CMK (cell line): Measurements from ENCODE around the gene BTBD16.

Source experiments
- DNase-seq: peaks from one replicate; pipeline ENCODE4 v3.0.0-alpha.2; 2010; ENCODE audit warnings: low read depth

BTBD16 gene

GRCh38 chr10:122271076-122271475 lies at the start of gene BTBD16:
Gene BTBD16 (plus strand): TSS chr10:122271296. CDS start chr10:122275082, 3,786 bp downstream.
- no peak for DNase-seq

GRCh38 chr10:122221958-122222357 lies 49.1 kb upstream of the BTBD16 start:
- DNase-seq: no peak

GRCh38 chr10:122222638-122223037 lies 48.5 kb upstream of the BTBD16 start:
- no peak for DNase-seq

- no peak for DNase-seq
Observed at GRCh38 chr10:122224159-122224558, 46.9 kb upstream of the BTBD16 start.

- no peak for DNase-seq
Observed at GRCh38 chr10:122225330-122225729, 45.8 kb upstream of the BTBD16 start.

GRCh38 chr10:122227754-122228153 lies 43.3 kb upstream of the BTBD16 start:
- no peak for DNase-seq

GRCh38 chr10:122229666-122230065 lies 41.4 kb upstream of the BTBD16 start:
- no peak for DNase-seq

GRCh38 chr10:122230222-122230621 lies 40.9 kb upstream of the BTBD16 start:
- DNase-seq: no peak

GRCh38 chr10:122232769-122233168 lies 38.3 kb upstream of the BTBD16 start:
- no peak for DNase-seq

- DNase-seq: no peak
Observed at GRCh38 chr10:122233857-122234348, 37.2 kb upstream of the BTBD16 start.

GRCh38 chr10:122234416-122234815 lies 36.7 kb upstream of the BTBD16 start:
- DNase-seq: no peak

GRCh38 chr10:122236690-122237306 lies 34.3 kb upstream of the BTBD16 start:
- no peak for DNase-seq

- no peak for DNase-seq
Observed at GRCh38 chr10:122237331-122237990, 33.6 kb upstream of the BTBD16 start.

- DNase-seq: no peak
Observed at GRCh38 chr10:122239578-122240257, 31.4 kb upstream of the BTBD16 start.

- no peak for DNase-seq
Observed at GRCh38 chr10:122240401-122240800, 30.7 kb upstream of the BTBD16 start.

GRCh38 chr10:122241836-122242235 lies 29.3 kb upstream of the BTBD16 start:
- DNase-seq: no peak

- DNase-seq: no peak
Observed at GRCh38 chr10:122243550-122243949, 27.5 kb upstream of the BTBD16 start.

- no peak for DNase-seq
Observed at GRCh38 chr10:122244001-122244975, 26.8 kb upstream of the BTBD16 start.

GRCh38 chr10:122245136-122245535 lies 26.0 kb upstream of the BTBD16 start:
- DNase-seq: no peak

- DNase-seq: no peak
Observed at GRCh38 chr10:122245897-122246296, 25.2 kb upstream of the BTBD16 start.

GRCh38 chr10:122246830-122247520 lies 24.1 kb upstream of the BTBD16 start:
- no peak for DNase-seq
